ENCODE data around the gene AP1S1. TPM values are rescaled to one million over a fixed set of nuclear protein-coding genes. Genes with fewer than 3 reads are reported as not detected.

The AP1S1 gene
- total and polyA plus RNA-seq, 2 of the 13 experiments (the other 11 are each of a cell fraction or from before 2014, with no cell fraction given), result 57.5 to 68.1 TPM

GRCh38 chr7:101126651-101127459 is 27.4 kb upstream of the AP1S1 start, which contains the start of gene SERPINE1 (continued):
- TF ChIP-seq ZNF674 (CRISPR knock-in tag; IDR thresholded peaks at IDR 0.05; ENCODE audit: low read depth), result 0 out of 2 replicates have a peak, but pooled peaks have one; percentile 69
- peak; percentile 73 for TF ChIP-seq GABPB1 (CRISPR knock-in tag; IDR thresholded peaks at IDR 0.05)
- TF ChIP-seq ZFP62 (CRISPR knock-in tag; IDR thresholded peaks at IDR 0.05), result no peak
- TF ChIP-seq, protein P1, sequence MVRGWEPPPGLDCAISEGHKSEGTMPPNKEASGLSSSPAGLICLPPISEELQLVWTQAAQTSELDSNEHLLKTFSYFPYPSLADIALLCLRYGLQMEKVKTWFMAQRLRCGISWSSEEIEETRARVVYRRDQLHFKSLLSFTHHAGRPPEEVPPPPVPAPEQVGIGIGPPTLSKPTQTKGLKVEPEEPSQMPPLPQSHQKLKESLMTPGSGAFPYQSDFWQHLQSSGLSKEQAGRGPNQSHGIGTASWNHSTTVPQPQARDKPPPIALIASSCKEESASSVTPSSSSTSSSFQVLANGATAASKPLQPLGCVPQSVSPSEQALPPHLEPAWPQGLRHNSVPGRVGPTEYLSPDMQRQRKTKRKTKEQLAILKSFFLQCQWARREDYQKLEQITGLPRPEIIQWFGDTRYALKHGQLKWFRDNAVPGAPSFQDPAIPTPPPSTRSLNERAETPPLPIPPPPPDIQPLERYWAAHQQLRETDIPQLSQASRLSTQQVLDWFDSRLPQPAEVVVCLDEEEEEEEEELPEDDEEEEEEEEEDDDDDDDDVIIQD (CRISPR knock-in tag; IDR thresholded peaks at IDR 0.05; ENCODE audit: low read depth), result peak; percentile 75
- TF ChIP-seq MTF2 (CRISPR knock-in tag; IDR thresholded peaks at IDR 0.05; ENCODE audit: borderline replicate concordance), result no peak
- no peak; the same call in none of the 2 replicates for TF ChIP-seq PPARG (CRISPR knock-in tag; conservative IDR thresholded peaks at IDR 0.05)
- TF ChIP-seq ZNF496 (CRISPR knock-in tag; IDR thresholded peaks at IDR 0.05; ENCODE audit: insufficient replicate concordance), result no peak
- 0 out of 2 replicates have a peak, but pooled peaks have one; percentile 1 for TF ChIP-seq MAFF (IDR thresholded peaks at IDR 0.05; ENCODE audit: low read depth, low read length)
- TF ChIP-seq ZNF382 (CRISPR knock-in tag; IDR thresholded peaks at IDR 0.05; ENCODE audit: borderline replicate concordance), result no peak
- TF ChIP-seq, protein P2, sequence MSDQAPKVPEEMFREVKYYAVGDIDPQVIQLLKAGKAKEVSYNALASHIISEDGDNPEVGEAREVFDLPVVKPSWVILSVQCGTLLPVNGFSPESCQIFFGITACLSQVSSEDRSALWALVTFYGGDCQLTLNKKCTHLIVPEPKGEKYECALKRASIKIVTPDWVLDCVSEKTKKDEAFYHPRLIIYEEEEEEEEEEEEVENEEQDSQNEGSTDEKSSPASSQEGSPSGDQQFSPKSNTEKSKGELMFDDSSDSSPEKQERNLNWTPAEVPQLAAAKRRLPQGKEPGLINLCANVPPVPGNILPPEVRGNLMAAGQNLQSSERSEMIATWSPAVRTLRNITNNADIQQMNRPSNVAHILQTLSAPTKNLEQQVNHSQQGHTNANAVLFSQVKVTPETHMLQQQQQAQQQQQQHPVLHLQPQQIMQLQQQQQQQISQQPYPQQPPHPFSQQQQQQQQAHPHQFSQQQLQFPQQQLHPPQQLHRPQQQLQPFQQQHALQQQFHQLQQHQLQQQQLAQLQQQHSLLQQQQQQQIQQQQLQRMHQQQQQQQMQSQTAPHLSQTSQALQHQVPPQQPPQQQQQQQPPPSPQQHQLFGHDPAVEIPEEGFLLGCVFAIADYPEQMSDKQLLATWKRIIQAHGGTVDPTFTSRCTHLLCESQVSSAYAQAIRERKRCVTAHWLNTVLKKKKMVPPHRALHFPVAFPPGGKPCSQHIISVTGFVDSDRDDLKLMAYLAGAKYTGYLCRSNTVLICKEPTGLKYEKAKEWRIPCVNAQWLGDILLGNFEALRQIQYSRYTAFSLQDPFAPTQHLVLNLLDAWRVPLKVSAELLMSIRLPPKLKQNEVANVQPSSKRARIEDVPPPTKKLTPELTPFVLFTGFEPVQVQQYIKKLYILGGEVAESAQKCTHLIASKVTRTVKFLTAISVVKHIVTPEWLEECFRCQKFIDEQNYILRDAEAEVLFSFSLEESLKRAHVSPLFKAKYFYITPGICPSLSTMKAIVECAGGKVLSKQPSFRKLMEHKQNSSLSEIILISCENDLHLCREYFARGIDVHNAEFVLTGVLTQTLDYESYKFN (CRISPR knock-in tag; conservative IDR thresholded peaks at IDR 0.05), result peak; percentile 86
- TF ChIP-seq SAP130 (CRISPR knock-in tag; IDR thresholded peaks at IDR 0.05; ENCODE audit: low read depth), result peak; percentile 84
- TF ChIP-seq TCF7L2 (IDR thresholded peaks at IDR 0.05; ENCODE audit: low read depth, low read length), result no peak
- peak; percentile 74 for TF ChIP-seq TBX3 (IDR thresholded peaks at IDR 0.05; ENCODE audit: borderline replicate concordance)
- TF ChIP-seq TEAD3 (CRISPR knock-in tag; optimal IDR thresholded peaks at IDR 0.05; ENCODE audit: borderline replicate concordance), result peak; percentile 92
- no peak for TF ChIP-seq PHF8 (CRISPR knock-in tag; IDR thresholded peaks at IDR 0.05)
- TF ChIP-seq ZNF451 (CRISPR knock-in tag; IDR thresholded peaks at IDR 0.05), result peak; percentile 85
- TF ChIP-seq XBP1 (CRISPR knock-in tag; IDR thresholded peaks at IDR 0.05), result peak; percentile 13; the same call in 1 of the 2 replicates
- no peak; the same call in 1 of the 2 replicates for TF ChIP-seq ZFP36L2 (CRISPR knock-in tag; IDR thresholded peaks at IDR 0.05)
- TF ChIP-seq JDP2 (CRISPR knock-in tag; IDR thresholded peaks at IDR 0.05; ENCODE audit: borderline replicate concordance), result no peak
- TF ChIP-seq, protein P3, sequence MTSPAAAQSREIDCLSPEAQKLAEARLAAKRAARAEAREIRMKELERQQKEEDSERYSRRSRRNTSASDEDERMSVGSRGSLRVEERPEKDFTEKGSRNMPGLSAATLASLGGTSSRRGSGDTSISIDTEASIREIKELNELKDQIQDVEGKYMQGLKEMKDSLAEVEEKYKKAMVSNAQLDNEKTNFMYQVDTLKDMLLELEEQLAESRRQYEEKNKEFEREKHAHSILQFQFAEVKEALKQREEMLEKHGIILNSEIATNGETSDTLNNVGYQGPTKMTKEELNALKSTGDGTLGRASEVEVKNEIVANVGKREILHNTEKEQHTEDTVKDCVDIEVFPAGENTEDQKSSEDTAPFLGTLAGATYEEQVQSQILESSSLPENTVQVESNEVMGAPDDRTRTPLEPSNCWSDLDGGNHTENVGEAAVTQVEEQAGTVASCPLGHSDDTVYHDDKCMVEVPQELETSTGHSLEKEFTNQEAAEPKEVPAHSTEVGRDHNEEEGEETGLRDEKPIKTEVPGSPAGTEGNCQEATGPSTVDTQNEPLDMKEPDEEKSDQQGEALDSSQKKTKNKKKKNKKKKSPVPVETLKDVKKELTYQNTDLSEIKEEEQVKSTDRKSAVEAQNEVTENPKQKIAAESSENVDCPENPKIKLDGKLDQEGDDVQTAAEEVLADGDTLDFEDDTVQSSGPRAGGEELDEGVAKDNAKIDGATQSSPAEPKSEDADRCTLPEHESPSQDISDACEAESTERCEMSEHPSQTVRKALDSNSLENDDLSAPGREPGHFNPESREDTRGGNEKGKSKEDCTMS (CRISPR knock-in tag; conservative IDR thresholded peaks at IDR 0.05), result no peak
- TF ChIP-seq STAT5B (CRISPR knock-in tag; IDR thresholded peaks at IDR 0.05), result no peak
- peak; percentile 36; the same call in 1 of the 2 replicates for TF ChIP-seq ZNF468 (CRISPR knock-in tag; IDR thresholded peaks at IDR 0.05)
- TF ChIP-seq HOXA5 (CRISPR knock-in tag; IDR thresholded peaks at IDR 0.05), result peak; percentile 83; the same call in 1 of the 2 replicates
- TF ChIP-seq RFX5 (IDR thresholded peaks at IDR 0.05; ENCODE audit: low read depth, low read length), result peak; percentile 46; the same call in 1 of the 2 replicates

Data from HepG2 (cell line).